ENCODE measurements around the gene ZBTB20. TPM values are rescaled to one million over a fixed set of nuclear protein-coding genes. Genes with fewer than 3 reads are reported as not detected.

The ZBTB20 gene
- polyA plus RNA-seq, 1 of the 3 experiments (the other 2 are of a cell fraction): 0.43 TPM

DNA sequence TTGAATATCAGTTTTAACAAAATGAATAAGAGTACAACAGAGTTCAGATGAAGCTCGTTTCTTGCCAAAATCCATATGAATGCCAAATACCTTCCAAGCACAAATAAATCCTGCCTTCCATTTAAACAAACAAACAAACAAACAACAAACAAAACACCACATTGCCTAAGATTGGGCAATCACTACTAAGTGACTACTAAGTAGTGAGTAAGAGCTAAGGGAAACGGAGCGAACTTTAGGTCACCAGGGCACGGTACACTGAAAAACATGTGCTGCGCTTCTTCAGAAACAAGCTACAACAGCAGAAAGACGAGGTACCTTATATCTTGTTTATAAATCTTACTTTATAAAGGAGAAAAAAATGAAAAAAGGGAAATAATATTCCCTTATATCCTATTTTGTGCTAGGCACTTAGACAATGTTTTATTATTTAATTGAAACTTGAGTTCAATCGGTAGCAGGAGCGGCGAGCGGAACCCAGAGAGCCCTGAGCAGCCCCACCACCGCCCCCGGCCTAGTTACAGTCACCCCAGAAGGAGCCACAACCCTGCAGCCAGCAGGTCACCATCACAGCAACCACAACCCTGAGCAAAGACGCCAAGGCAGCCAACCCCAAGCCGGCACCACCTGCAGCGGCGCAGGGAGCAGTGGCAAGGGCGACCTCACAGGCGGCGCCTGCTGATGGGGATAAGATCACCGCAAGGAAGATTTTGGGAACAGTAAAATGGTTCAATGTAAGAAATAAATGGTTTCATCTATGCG, 216.9 kb downstream of the ZBTB20 start:
- Histone ChIP-seq H3K9me2 (no peaks in the 10 kb centered on the region), H3K9me3 (no peaks in the 10 kb centered on the region), H3F3A (replicated peaks; ENCODE audit: insufficient read depth) (no peaks in the 10 kb centered on the region), H3K27me3 (ENCODE audit: insufficient read depth) (no peaks in the 10 kb centered on the region), H4K20me1 (ENCODE audit: insufficient read depth) (no peaks in the 10 kb centered on the region), H3K4me2 (no peak overlapping the region), H2AFZ (ENCODE audit: low read depth) (no peak overlapping the region), H3K27ac (ENCODE audit: low read depth in 2 of 2, low read length in 1 of 2) (no peak overlapping the region), H3K79me2 (ENCODE audit: insufficient read depth) (no peaks in the 10 kb centered on the region), H3K36me3 (replicated peaks in 1 of 2; ENCODE audit: control insufficient read depth in 1 of 2, insufficient read depth in 2 of 2, low read length in 1 of 2) (no peaks in the 10 kb centered on the region), H3K4me3 (ENCODE audit: low read depth in 2 of 2, low read length in 1 of 2) (no peak overlapping the region), H3K4me1 (ENCODE audit: control insufficient read depth in 1 of 2, insufficient read depth in 2 of 2, low read depth in 1 of 2, low read length in 1 of 2) (peaks cover 0 to 2% of the 10 kb centered on the region in 2 experiments; a peak in 1 of 4 replicates), H3K9ac (no peak overlapping the region)
- TF ChIP-seq, protein P1, sequence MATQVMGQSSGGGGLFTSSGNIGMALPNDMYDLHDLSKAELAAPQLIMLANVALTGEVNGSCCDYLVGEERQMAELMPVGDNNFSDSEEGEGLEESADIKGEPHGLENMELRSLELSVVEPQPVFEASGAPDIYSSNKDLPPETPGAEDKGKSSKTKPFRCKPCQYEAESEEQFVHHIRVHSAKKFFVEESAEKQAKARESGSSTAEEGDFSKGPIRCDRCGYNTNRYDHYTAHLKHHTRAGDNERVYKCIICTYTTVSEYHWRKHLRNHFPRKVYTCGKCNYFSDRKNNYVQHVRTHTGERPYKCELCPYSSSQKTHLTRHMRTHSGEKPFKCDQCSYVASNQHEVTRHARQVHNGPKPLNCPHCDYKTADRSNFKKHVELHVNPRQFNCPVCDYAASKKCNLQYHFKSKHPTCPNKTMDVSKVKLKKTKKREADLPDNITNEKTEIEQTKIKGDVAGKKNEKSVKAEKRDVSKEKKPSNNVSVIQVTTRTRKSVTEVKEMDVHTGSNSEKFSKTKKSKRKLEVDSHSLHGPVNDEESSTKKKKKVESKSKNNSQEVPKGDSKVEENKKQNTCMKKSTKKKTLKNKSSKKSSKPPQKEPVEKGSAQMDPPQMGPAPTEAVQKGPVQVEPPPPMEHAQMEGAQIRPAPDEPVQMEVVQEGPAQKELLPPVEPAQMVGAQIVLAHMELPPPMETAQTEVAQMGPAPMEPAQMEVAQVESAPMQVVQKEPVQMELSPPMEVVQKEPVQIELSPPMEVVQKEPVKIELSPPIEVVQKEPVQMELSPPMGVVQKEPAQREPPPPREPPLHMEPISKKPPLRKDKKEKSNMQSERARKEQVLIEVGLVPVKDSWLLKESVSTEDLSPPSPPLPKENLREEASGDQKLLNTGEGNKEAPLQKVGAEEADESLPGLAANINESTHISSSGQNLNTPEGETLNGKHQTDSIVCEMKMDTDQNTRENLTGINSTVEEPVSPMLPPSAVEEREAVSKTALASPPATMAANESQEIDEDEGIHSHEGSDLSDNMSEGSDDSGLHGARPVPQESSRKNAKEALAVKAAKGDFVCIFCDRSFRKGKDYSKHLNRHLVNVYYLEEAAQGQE (IDR thresholded peaks at IDR 0.05; ENCODE audit: low read depth, low read length): no peak
- WGBS (ENCODE audit: low lambda C conversion rate): 91% methylated on average over 19 of the region's 21 CpGs
- no peak for DNase-seq
- ChIA-PET POLR2A (no interaction called here), CTCF (interaction anchor here (0.6 to 0.9 kb wide), 2 partner anchors 10 to 78 kb away, joined by 3 read pairs; no protein-coding TSS in a partner anchor)

DNA sequence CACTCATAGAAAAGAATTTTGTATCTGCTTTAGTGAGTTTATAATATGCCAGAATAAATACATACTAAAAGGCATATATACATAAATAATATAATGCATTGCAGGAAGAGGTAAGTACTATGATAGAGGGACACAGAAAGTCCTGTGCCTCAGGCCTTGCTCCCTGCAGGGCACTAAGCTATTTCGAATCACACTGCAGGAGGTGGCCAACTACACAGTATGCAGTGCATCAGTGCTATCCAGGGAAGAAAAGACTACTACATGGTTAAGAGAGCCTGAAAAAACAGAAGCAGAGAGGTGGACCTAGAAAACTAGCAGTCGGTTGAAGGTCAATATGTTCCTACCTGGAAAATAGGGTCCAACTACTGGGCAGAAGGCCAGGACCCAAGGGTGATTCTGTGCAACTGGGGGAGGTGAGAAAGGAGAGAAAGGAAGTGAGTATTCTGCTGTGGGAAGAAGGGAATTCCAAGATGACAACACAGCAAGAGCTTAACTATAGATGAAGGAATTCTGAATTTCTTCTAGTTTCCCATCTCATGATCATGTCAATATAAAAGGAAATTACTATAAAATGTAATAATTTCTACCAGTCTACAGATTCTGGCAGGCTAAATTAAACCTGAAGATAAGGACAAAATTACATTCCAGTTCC, 218.0 kb downstream of the ZBTB20 start:
- 89% methylated on average over 2 of the region's 2 CpGs for WGBS (ENCODE audit: low lambda C conversion rate)
- no peaks in the 10 kb centered on the region for H3K9me2 ChIP-seq
- no peaks in the 10 kb centered on the region for H3K9me3 ChIP-seq
- H2AFZ ChIP-seq (ENCODE audit: low read depth): no peak overlapping the region
- CTCF ChIA-PET: no interaction called here
- no peak overlapping the region for H3K9ac ChIP-seq
- H3K4me3 ChIP-seq (ENCODE audit: low read depth in 2 of 2, low read length in 1 of 2): no peak overlapping the region
- H3K36me3 ChIP-seq (replicated peaks in 1 of 2; ENCODE audit: control insufficient read depth in 1 of 2, insufficient read depth in 2 of 2, low read length in 1 of 2): no peaks in the 10 kb centered on the region
- no peaks in the 10 kb centered on the region for H3K27me3 ChIP-seq (ENCODE audit: insufficient read depth)
- peaks cover 0 to 2% of the 10 kb centered on the region in 2 experiments; a peak in 1 of 4 replicates for H3K4me1 ChIP-seq (ENCODE audit: control insufficient read depth in 1 of 2, insufficient read depth in 2 of 2, low read depth in 1 of 2, low read length in 1 of 2)
- no peak for DNase-seq
- no peaks in the 10 kb centered on the region for H3F3A ChIP-seq (replicated peaks; ENCODE audit: insufficient read depth)
- no peak overlapping the region for H3K4me2 ChIP-seq
- H4K20me1 ChIP-seq (ENCODE audit: insufficient read depth): no peaks in the 10 kb centered on the region
- H3K27ac ChIP-seq (ENCODE audit: low read depth in 2 of 2, low read length in 1 of 2): no peak overlapping the region
- H3K79me2 ChIP-seq (ENCODE audit: insufficient read depth): no peaks in the 10 kb centered on the region
- POLR2A ChIA-PET: no interaction called here
- no peak for TF ChIP-seq RCOR1 (IDR thresholded peaks at IDR 0.05; ENCODE audit: low read length)
- TF ChIP-seq ELF1 (IDR thresholded peaks at IDR 0.05): no peak
- TF ChIP-seq TEAD4 (IDR thresholded peaks at IDR 0.05; ENCODE audit: borderline replicate concordance, insufficient read depth): no peak
- no peak for TF ChIP-seq FOSL2 (IDR thresholded peaks at IDR 0.05; ENCODE audit: borderline replicate concordance, low read depth)
- TF ChIP-seq JUND (IDR thresholded peaks at IDR 0.05): no peak
- TF ChIP-seq POLR2AphosphoS5 (IDR thresholded peaks at IDR 0.05; ENCODE audit: low read depth, low read length): no peak
- no peak for TF ChIP-seq EZH2phosphoT487 (IDR thresholded peaks at IDR 0.05; ENCODE audit: borderline replicate concordance, low read depth)
- TF ChIP-seq, protein P2, sequence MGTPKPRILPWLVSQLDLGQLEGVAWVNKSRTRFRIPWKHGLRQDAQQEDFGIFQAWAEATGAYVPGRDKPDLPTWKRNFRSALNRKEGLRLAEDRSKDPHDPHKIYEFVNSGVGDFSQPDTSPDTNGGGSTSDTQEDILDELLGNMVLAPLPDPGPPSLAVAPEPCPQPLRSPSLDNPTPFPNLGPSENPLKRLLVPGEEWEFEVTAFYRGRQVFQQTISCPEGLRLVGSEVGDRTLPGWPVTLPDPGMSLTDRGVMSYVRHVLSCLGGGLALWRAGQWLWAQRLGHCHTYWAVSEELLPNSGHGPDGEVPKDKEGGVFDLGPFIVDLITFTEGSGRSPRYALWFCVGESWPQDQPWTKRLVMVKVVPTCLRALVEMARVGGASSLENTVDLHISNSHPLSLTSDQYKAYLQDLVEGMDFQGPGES (IDR thresholded peaks at IDR 0.05; ENCODE audit: low read depth, low read length): no peak
- no peak for TF ChIP-seq MEF2A (IDR thresholded peaks at IDR 0.05; ENCODE audit: borderline replicate concordance, low read depth)
- TF ChIP-seq SIN3A (IDR thresholded peaks at IDR 0.05; ENCODE audit: borderline replicate concordance, low read depth, low read length): no peak
- no peak for TF ChIP-seq SMC3 (IDR thresholded peaks at IDR 0.05; ENCODE audit: low read depth, low read length)
- TF ChIP-seq GATA2 (CRISPR knock-in tag; IDR thresholded peaks at IDR 0.05): no peak
- TF ChIP-seq RAD21 (IDR thresholded peaks at IDR 0.05; ENCODE audit: low read length): no peak
- no peak for TF ChIP-seq RFX5 (IDR thresholded peaks at IDR 0.05; ENCODE audit: low read length)
- TF ChIP-seq, protein P1 (IDR thresholded peaks at IDR 0.05; ENCODE audit: low read depth, low read length): no peak
- no peak for TF ChIP-seq NRF1 (IDR thresholded peaks at IDR 0.05; ENCODE audit: low read depth, low read length)
- TF ChIP-seq, protein P3, sequence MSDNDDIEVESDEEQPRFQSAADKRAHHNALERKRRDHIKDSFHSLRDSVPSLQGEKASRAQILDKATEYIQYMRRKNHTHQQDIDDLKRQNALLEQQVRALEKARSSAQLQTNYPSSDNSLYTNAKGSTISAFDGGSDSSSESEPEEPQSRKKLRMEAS (IDR thresholded peaks at IDR 0.05; ENCODE audit: low read depth): no peak
- TF ChIP-seq RXRA (IDR thresholded peaks at IDR 0.05; ENCODE audit: borderline replicate concordance, low read depth): no peak

All from SK-N-SH (cell line).